GM12878 (cell line): ENCODE data around the gene CABLES1. TPM values are rescaled to one million over a fixed set of nuclear protein-coding genes. Genes with fewer than 3 reads are reported as not detected.

Source experiments
- ATAC-seq: fragments of 200-7000 bp; cut with Tn5 transposase; 3 replicates; pipeline ENCODE4 v1.9.1; 2020; ENCODE audit warnings: mild to moderate bottlenecking, moderate library complexity
- BruUV-seq: library from RNA; stranded (reverse); fragments of 400-500 nt; replicated peaks from 2 replicates; lab custom pipeline; 2021; lab: Mats Ljungman, UMichigan
- CTCF ChIA-PET: fragments of 300-600 bp; sonication (Branson Sonifier 250); formaldehyde crosslinking; extraction: SDS; loops from one replicate; lab custom pipeline; 2021; ENCODE audit warnings: inconsistent platforms; lab: Yijun Ruan, JAX
- POLR2A ChIA-PET: fragments of 350-600 bp; formaldehyde crosslinking; extraction: SDS; loops from one replicate; lab custom pipeline; 2021; ENCODE audit warnings: inconsistent platforms; lab: Charles Lee
- RAD21 ChIA-PET: fragments of 300-600 bp; sonication (Branson Sonifier 250); formaldehyde crosslinking; loops from one replicate; lab custom pipeline; 2023; ENCODE audit warnings: antibody characterized with exemption; ENCODE audit not compliant: unreplicated experiment; lab: Charles Lee
- SMC1A ChIA-PET: fragments of 300-600 bp; sonication (Branson Sonifier 250); formaldehyde crosslinking; loops from one replicate; lab custom pipeline; 2023; ENCODE audit not compliant: unreplicated experiment, uncharacterized antibody; lab: Charles Lee
- DNase-seq: peaks from one replicate; pipeline ENCODE4 v3.0.0-alpha.2; 2011; ENCODE audit warnings: low read depth, low spot score
- FAIRE-seq: peaks from 3 replicates; lab custom pipeline; 2011; peaks lifted over from hg19 to GRCh38; lab: Jason Lieb, UNC
- H2AFZ ChIP-seq: 2 replicates; pipeline ENCODE4 v1.6.0; 2011; ENCODE audit warnings: low read depth, low read length, control low read depth; ENCODE audit not compliant: control insufficient read depth
- H3K27ac ChIP-seq: 2 replicates; pipeline ENCODE4 v1.5.1; 2011; ENCODE audit warnings: control low read depth; ENCODE audit not compliant: control insufficient read depth, insufficient read depth
- H3K27me3 ChIP-seq, 2 experiments: replicated peaks in 1 of 2; 2 replicates each; pipeline versions ENCODE4 v1.6.0 to v1.6.1; 2011; ENCODE audit warnings: low read length in 1 of 2; ENCODE audit not compliant: control insufficient read depth in 2 of 2, insufficient read depth in 2 of 2
- H3K36me3 ChIP-seq, 2 experiments: 2 replicates each; pipeline ENCODE4 v1.5.1; 2011; ENCODE audit warnings: low read length in 1 of 2; ENCODE audit not compliant: control insufficient read depth in 2 of 2, insufficient read depth in 2 of 2
- H3K4me1 ChIP-seq: 2 replicates; pipeline ENCODE4 v1.6.1; 2011; ENCODE audit warnings: mild to moderate bottlenecking, low read length, moderate library complexity, mixed read lengths; ENCODE audit not compliant: control insufficient read depth, insufficient read depth
- H3K4me2 ChIP-seq: 2 replicates; pipeline ENCODE4 v1.6.0; 2011; ENCODE audit warnings: control low read depth; ENCODE audit not compliant: control insufficient read depth, insufficient read depth
- H3K4me3 ChIP-seq: fragments of 200-600 bp; sonication (generic); 2 replicates; pipeline ENCODE4 v1.5.1; 2016
- H3K79me2 ChIP-seq: 2 replicates; pipeline ENCODE4 v1.6.0; 2011; ENCODE audit warnings: low read length; ENCODE audit not compliant: control insufficient read depth, insufficient read depth
- H3K9ac ChIP-seq: 2 replicates; pipeline ENCODE4 v1.8.0; 2011; ENCODE audit warnings: low read length, control low read depth, mixed read lengths; ENCODE audit not compliant: control insufficient read depth, insufficient read depth
- H3K9me3 ChIP-seq: replicated peaks from 3 replicates; pipeline ENCODE4 v1.5.1; 2011; ENCODE audit warnings: mild to moderate bottlenecking, low read length; ENCODE audit not compliant: control insufficient read depth, insufficient read depth
- H4K20me1 ChIP-seq: 2 replicates; pipeline ENCODE4 v1.6.0; 2011; ENCODE audit not compliant: control insufficient read depth, insufficient read depth
- ATF7 ChIP-seq: fragments of 450-650 bp; IDR thresholded peaks from 2 replicates; pipeline ENCODE4 v1.6.1; 2016; ENCODE audit warnings: low read depth, mild to moderate bottlenecking
- CBFB ChIP-seq: IDR thresholded peaks from 2 replicates; pipeline ENCODE4 v1.6.1; 2016; ENCODE audit warnings: antibody characterized with exemption, low read depth
- CEBPB ChIP-seq, 2 experiments: fragments of 150-350 bp in 1 of 2; IDR thresholded peaks; 2 replicates each; pipeline ENCODE4 v1.6.1; 2012 to 2014; ENCODE audit warnings: low read depth in 2 of 2, low read length in 2 of 2, borderline replicate concordance in 1 of 2, inconsistent platforms in 1 of 2
- CREB1 ChIP-seq: IDR thresholded peaks from 2 replicates; pipeline ENCODE4 v1.6.1; 2012; ENCODE audit warnings: low read depth, mild to moderate bottlenecking, inconsistent platforms
- NR2C1 ChIP-seq: fragments of 450-650 bp; IDR thresholded peaks from 2 replicates; pipeline ENCODE4 v1.6.1; 2017; ENCODE audit warnings: antibody characterized with exemption, mild to moderate bottlenecking, moderate library complexity
- PRDM15 ChIP-seq: fragments of 450-650 bp; formaldehyde crosslinking; IDR thresholded peaks from 2 replicates; pipeline ENCODE4 v1.4.0; 2020; ENCODE audit warnings: mild to moderate bottlenecking, moderate library complexity
- STAT1 ChIP-seq: fragments of 450-650 bp; conservative IDR thresholded peaks from 2 replicates; pipeline ENCODE4 v1.6.1; 2014; ENCODE audit warnings: antibody characterized with exemption, mild to moderate bottlenecking
- TCF3 ChIP-seq: IDR thresholded peaks from 2 replicates; pipeline ENCODE4 v1.6.1; 2012; ENCODE audit warnings: low read depth, mild to moderate bottlenecking, low read length, borderline replicate concordance; ENCODE audit not compliant: insufficient read depth
- TCF7 ChIP-seq: IDR thresholded peaks from 2 replicates; pipeline ENCODE4 v1.6.1; 2014; ENCODE audit warnings: antibody characterized with exemption, borderline replicate concordance
- USF2 ChIP-seq: IDR thresholded peaks from 2 replicates; pipeline ENCODE4 v1.6.1; 2011; ENCODE audit warnings: low read depth, low read length, improper control_type of control experiment, borderline replicate concordance
- YBX1 ChIP-seq: fragments of 450-650 bp; IDR thresholded peaks from 2 replicates; pipeline ENCODE4 v1.6.1; 2016; ENCODE audit warnings: antibody characterized with exemption
- ZSCAN29 ChIP-seq: fragments of 450-650 bp; IDR thresholded peaks from 2 replicates; pipeline ENCODE4 v1.6.1; 2017; ENCODE audit warnings: mild to moderate bottlenecking, moderate library complexity
- whole genome bisulfite sequencing: methylation state at CpG from one replicate; pipeline ENCODE4 v1.1.6; 2016; ENCODE audit warnings: low lambda C conversion rate; ENCODE audit not compliant: insufficient replicate concordance, insufficient coverage; ENCODE audit errors: missing lambda C conversion rate; 5-methylcytosine and 5-hydroxymethylcytosine counted together
- in situ Hi-C: fragments of 300-500 bp; cut with MboI; formaldehyde crosslinking; loops from 9 replicates; pipeline ENCODE4 v1.14.3; 2018; ENCODE audit warnings: mixed read lengths
- intact Hi-C: fragments of 100-400 bp; cut with micrococcal nuclease; formaldehyde crosslinking; loops from one replicate; pipeline ENCODE4 v1.14.2; 2022; ENCODE audit not compliant: unreplicated experiment
- polyA plus RNA-seq, 11 experiments: library from polyadenylated mRNA; depleted of rRNA in 4 of 11; unstranded in 6 of 11; stranded (reverse) in 5 of 11; fragments of >200 nt; fragmentation: Nextera tagmentation in 4 of 11; fragmentation: Illumina TruSeq in 1 of 11; extraction: Ambion mirVana in 4 of 11; extraction: Trizol in 1 of 11; gene quantifications; 1 replicate in 1 of 11; 2 replicates in 10 of 11; pipeline versions ENCODE4 v1.2.1 to v1.2.3, GENCODE V29; 2011 to 2016; ENCODE audit warnings: inconsistent platforms in 2 of 11, missing spikeins in 2 of 11, low read depth in 1 of 11
- total RNA-seq, 4 experiments: library from RNA; depleted of rRNA in 3 of 4; stranded (reverse); fragments of >200 nt in 3 of 4; fragmentation: Illumina TruSeq in 1 of 4; extraction: Trizol in 1 of 4; gene quantifications; 2 replicates each; pipeline versions ENCODE4 v1.2.1 to v1.2.3, GENCODE V29; 2013 to 2021
- TF ChIP-seq, protein P1 (sequence below): fragments of 450-650 bp; formaldehyde crosslinking; IDR thresholded peaks from 2 replicates; pipeline ENCODE4 v1.5.0; 2022; ENCODE audit warnings: mild to moderate bottlenecking, missing genetic modification characterization

Gene CABLES1
- total and polyA plus RNA-seq, 10 of the 15 experiments (the other 5 are each of a cell fraction or from before 2014, with no cell fraction given), result 2.9 to 27.2 (median 8.2) TPM

DNA sequence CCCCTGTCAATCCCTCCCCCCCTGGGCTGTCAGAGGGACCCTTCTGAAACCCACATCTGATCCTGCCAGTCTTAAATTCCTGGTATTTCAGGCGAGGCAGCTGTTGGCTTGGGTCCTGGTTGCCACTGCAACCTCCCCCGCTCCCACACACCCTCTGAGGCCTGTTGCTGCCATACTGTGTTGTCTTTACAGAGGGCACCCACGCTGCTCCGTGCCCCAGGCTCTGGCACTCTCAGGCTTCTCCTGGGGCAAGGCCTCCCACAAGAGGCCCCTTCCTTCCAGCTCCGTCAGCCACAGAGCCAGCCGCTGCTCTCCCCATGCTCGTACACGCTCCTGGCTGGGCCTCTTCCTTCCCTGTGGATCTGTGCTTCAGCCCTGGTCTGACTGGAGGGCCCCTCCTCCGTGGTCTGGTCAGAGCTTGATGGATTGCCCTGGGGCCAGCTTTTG lies 8.6 kb downstream of the CABLES1 start:
- Histone ChIP-seq H4K20me1 (no peaks in the 10 kb centered on the region), H3K9me3 (no peaks in the 10 kb centered on the region), H3K9ac (no peak overlapping the region), H3K4me3 (no peak overlapping the region), H3K4me2 (peak overlapping the region; percentile 41; the same call in 1 of the 2 replicates), H3K27me3 (no peaks in the 10 kb centered on the region), H3K79me2 (peaks cover 66% of the 10 kb centered on the region), H3K4me1 (peaks cover 19% of the 10 kb centered on the region), H3K36me3 (peaks cover 6% of the 10 kb centered on the region in 2 experiments), H2AFZ (no peak overlapping the region), H3K27ac (no peak overlapping the region)
- WGBS, result 70% methylated on average over 9 of the region's 9 CpGs
- DNase-seq (no peak), ATAC-seq (peak; percentile 11; the same call in 2 of the 3 replicates), FAIRE-seq (no peak)
- ChIA-PET SMC1A (interaction anchor here (1.1 to 1.4 kb wide), 4 partner anchors 10 to 117 kb away, joined by 3 to 4 read pairs (median 4); no protein-coding TSS in a partner anchor), RAD21 (interaction anchor here (0.5 to 1.8 kb wide), 3 partner anchors 12 to 82 kb away, joined by 3 to 8 read pairs (median 5); no protein-coding TSS in a partner anchor), CTCF (interaction anchor here (0.7 to 0.9 kb wide), 2 partner anchors 12 to 215 kb away, joined by 3 to 4 read pairs; no protein-coding TSS in a partner anchor), POLR2A (interaction anchor here (0.6 kb wide), 1 partner anchor 85 kb away, joined by 5 read pairs; no protein-coding TSS in a partner anchor)
- intact Hi-C loops, result no loop called here
- in situ Hi-C loops, result no loop called here
- no TSS peak for BruUV-seq
- TF ChIP-seq TCF7 (no peak), CEBPB (IDR thresholded peaks at IDR 0.05; ENCODE audit: borderline replicate concordance in 1 of 2, low read depth in 2 of 2, low read length in 2 of 2) (no peak), YBX1 (no peak), STAT1 (no peak), CREB1 (no peak), ZSCAN29 (no peak), TCF3 (no peak), NR2C1 (no peak), USF2 (no peak), PRDM15 (no peak), CBFB (no peak), ATF7 (no peak)
- TF ChIP-seq, protein P1, sequence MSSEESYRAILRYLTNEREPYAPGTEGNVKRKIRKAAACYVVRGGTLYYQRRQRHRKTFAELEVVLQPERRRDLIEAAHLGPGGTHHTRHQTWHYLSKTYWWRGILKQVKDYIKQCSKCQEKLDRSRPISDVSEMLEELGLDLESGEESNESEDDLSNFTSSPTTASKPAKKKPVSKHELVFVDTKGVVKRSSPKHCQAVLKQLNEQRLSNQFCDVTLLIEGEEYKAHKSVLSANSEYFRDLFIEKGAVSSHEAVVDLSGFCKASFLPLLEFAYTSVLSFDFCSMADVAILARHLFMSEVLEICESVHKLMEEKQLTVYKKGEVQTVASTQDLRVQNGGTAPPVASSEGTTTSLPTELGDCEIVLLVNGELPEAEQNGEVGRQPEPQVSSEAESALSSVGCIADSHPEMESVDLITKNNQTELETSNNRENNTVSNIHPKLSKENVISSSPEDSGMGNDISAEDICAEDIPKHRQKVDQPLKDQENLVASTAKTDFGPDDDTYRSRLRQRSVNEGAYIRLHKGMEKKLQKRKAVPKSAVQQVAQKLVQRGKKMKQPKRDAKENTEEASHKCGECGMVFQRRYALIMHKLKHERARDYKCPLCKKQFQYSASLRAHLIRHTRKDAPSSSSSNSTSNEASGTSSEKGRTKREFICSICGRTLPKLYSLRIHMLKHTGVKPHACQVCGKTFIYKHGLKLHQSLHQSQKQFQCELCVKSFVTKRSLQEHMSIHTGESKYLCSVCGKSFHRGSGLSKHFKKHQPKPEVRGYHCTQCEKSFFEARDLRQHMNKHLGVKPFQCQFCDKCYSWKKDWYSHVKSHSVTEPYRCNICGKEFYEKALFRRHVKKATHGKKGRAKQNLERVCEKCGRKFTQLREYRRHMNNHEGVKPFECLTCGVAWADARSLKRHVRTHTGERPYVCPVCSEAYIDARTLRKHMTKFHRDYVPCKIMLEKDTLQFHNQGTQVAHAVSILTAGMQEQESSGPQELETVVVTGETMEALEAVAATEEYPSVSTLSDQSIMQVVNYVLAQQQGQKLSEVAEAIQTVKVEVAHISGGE, result no peak
